ENCODE data around the gene BMPR1A.

BMPR1A gene

GRCh38 chr10:86773498-86773897, 17.1 kb downstream of the BMPR1A start:
- Histone ChIP-seq H3K27me3 (ENCODE audit: insufficient read depth, low read length) (no peaks in the 10 kb centered on the region), H3K27ac (ENCODE audit: low read depth, low read length) (no peak overlapping the region), H3K23ac (ENCODE audit: low read length) (no peak overlapping the region), H2AK5ac (ENCODE audit: low read length) (no peak overlapping the region), H3K4ac (ENCODE audit: low read depth, low read length) (no peak overlapping the region), H3K9me3 (ENCODE audit: insufficient read depth, low read depth, low read length) (no peaks in the 10 kb centered on the region), H2AFZ (ENCODE audit: insufficient read depth, low read length, poor library complexity) (no peak overlapping the region), H4K12ac (ENCODE audit: low read depth, low read length) (no peak overlapping the region), H2BK12ac (ENCODE audit: low read length) (no peak overlapping the region), H4K91ac (ENCODE audit: low read depth, low read length) (no peak overlapping the region), H3K36me3 (ENCODE audit: control insufficient read depth in 1 of 2, insufficient read depth in 2 of 2, low read length in 2 of 2) (no peaks in the 10 kb centered on the region), H3K79me2 (ENCODE audit: control insufficient read depth, insufficient read depth, low read length, poor library complexity) (peaks cover 11% of the 10 kb centered on the region), H3K18ac (ENCODE audit: low read length) (no peak overlapping the region), H3K4me1 (ENCODE audit: control insufficient read depth in 1 of 2, insufficient read depth in 2 of 2, low read length in 2 of 2) (peaks cover 4 to 13% of the 10 kb centered on the region in 2 experiments), H2BK120ac (ENCODE audit: insufficient read depth, low read length, poor library complexity) (no peak overlapping the region), H3K14ac (ENCODE audit: low read length) (no peak overlapping the region), H3K4me3 (ENCODE audit: low read depth, low read length) (no peak overlapping the region), H2BK5ac (ENCODE audit: low read depth, low read length, poor library complexity) (no peak overlapping the region), H3K4me2 (ENCODE audit: low read length) (no peak overlapping the region), H3K9ac (ENCODE audit: low read length) (no peak overlapping the region), H4K8ac (ENCODE audit: low read depth, low read length) (no peak overlapping the region), H3K79me1 (ENCODE audit: low read length) (no peaks in the 10 kb centered on the region)
- no peak for DNase-seq
- no CpG with 5 or more reads among the region's 6 CpGs for WGBS (ENCODE audit: extremely low coverage, insufficient coverage, insufficient read length)

- no peaks in the 10 kb centered on the region for H3K27me3 ChIP-seq (ENCODE audit: insufficient read depth, low read length)
- H2AK5ac ChIP-seq (ENCODE audit: low read length), result no peak overlapping the region
- peaks cover 11% of the 10 kb centered on the region for H3K79me2 ChIP-seq (ENCODE audit: control insufficient read depth, insufficient read depth, low read length, poor library complexity)
- DNase-seq, result peak in 1 of 2 donors; percentile 2
- H3K14ac ChIP-seq (ENCODE audit: low read length), result no peak overlapping the region
- H2BK5ac ChIP-seq (ENCODE audit: low read depth, low read length, poor library complexity), result no peak overlapping the region
- H3K4ac ChIP-seq (ENCODE audit: low read depth, low read length), result peak overlapping the region; percentile 86
- H3K79me1 ChIP-seq (ENCODE audit: low read length), result no peaks in the 10 kb centered on the region
- peaks cover 3 to 5% of the 10 kb centered on the region in 2 experiments for H3K36me3 ChIP-seq (ENCODE audit: control insufficient read depth in 1 of 2, insufficient read depth in 2 of 2, low read length in 2 of 2)
- no peak overlapping the region for H2BK120ac ChIP-seq (ENCODE audit: insufficient read depth, low read length, poor library complexity)
- H2AFZ ChIP-seq (ENCODE audit: insufficient read depth, low read length, poor library complexity), result no peak overlapping the region
- H3K4me1 ChIP-seq (ENCODE audit: control insufficient read depth in 1 of 2, insufficient read depth in 2 of 2, low read length in 2 of 2), result peaks cover 2 to 7% of the 10 kb centered on the region in 2 experiments
- peak overlapping the region; percentile 60 for H4K8ac ChIP-seq (ENCODE audit: low read depth, low read length)
- no peak overlapping the region for H4K91ac ChIP-seq (ENCODE audit: low read depth, low read length)
- no CpG with 5 or more reads among the region's 6 CpGs for WGBS (ENCODE audit: extremely low coverage, insufficient coverage, insufficient read length)
- H4K12ac ChIP-seq (ENCODE audit: low read depth, low read length), result no peak overlapping the region
- H3K9me3 ChIP-seq (ENCODE audit: insufficient read depth, low read depth, low read length), result no peaks in the 10 kb centered on the region
- no peak overlapping the region for H3K9ac ChIP-seq (ENCODE audit: low read length)
- H3K18ac ChIP-seq (ENCODE audit: low read length), result peak overlapping the region; percentile 59
- no peak overlapping the region for H3K4me3 ChIP-seq (ENCODE audit: low read depth, low read length)
- H3K27ac ChIP-seq (ENCODE audit: low read depth, low read length), result peak overlapping the region; percentile 26
- no peak overlapping the region for H3K4me2 ChIP-seq (ENCODE audit: low read length)
- H2BK12ac ChIP-seq (ENCODE audit: low read length), result peak overlapping the region; percentile 76
- H3K23ac ChIP-seq (ENCODE audit: low read length), result no peak overlapping the region
Observed at GRCh38 chr10:86775056-86775869, 18.8 kb downstream of the BMPR1A start.

GRCh38 chr10:86775870-86776180, 19.4 kb downstream of the BMPR1A start:
- H4K12ac ChIP-seq (ENCODE audit: low read depth, low read length), result no peak overlapping the region
- H4K8ac ChIP-seq (ENCODE audit: low read depth, low read length), result peak overlapping the region; percentile 60
- peak overlapping the region; percentile 59 for H3K18ac ChIP-seq (ENCODE audit: low read length)
- no peak overlapping the region for H2AFZ ChIP-seq (ENCODE audit: insufficient read depth, low read length, poor library complexity)
- peaks cover 11% of the 10 kb centered on the region for H3K79me2 ChIP-seq (ENCODE audit: control insufficient read depth, insufficient read depth, low read length, poor library complexity)
- peaks cover 3 to 5% of the 10 kb centered on the region in 2 experiments for H3K36me3 ChIP-seq (ENCODE audit: control insufficient read depth in 1 of 2, insufficient read depth in 2 of 2, low read length in 2 of 2)
- no peak overlapping the region for H3K4me3 ChIP-seq (ENCODE audit: low read depth, low read length)
- H2BK120ac ChIP-seq (ENCODE audit: insufficient read depth, low read length, poor library complexity), result no peak overlapping the region
- no peak overlapping the region for H3K9ac ChIP-seq (ENCODE audit: low read length)
- no CpG with 5 or more reads among the region's 3 CpGs for WGBS (ENCODE audit: extremely low coverage, insufficient coverage, insufficient read length)
- H3K9me3 ChIP-seq (ENCODE audit: insufficient read depth, low read depth, low read length), result no peaks in the 10 kb centered on the region
- peak overlapping the region; percentile 76 for H2BK12ac ChIP-seq (ENCODE audit: low read length)
- no peak overlapping the region for H3K23ac ChIP-seq (ENCODE audit: low read length)
- no peak overlapping the region for H3K4me2 ChIP-seq (ENCODE audit: low read length)
- no peak overlapping the region for H3K27ac ChIP-seq (ENCODE audit: low read depth, low read length)
- no peak for DNase-seq
- no peaks in the 10 kb centered on the region for H3K79me1 ChIP-seq (ENCODE audit: low read length)
- no peak overlapping the region for H2BK5ac ChIP-seq (ENCODE audit: low read depth, low read length, poor library complexity)
- peaks cover 2 to 6% of the 10 kb centered on the region in 2 experiments for H3K4me1 ChIP-seq (ENCODE audit: control insufficient read depth in 1 of 2, insufficient read depth in 2 of 2, low read length in 2 of 2)
- no peak overlapping the region for H4K91ac ChIP-seq (ENCODE audit: low read depth, low read length)
- no peak overlapping the region for H2AK5ac ChIP-seq (ENCODE audit: low read length)
- H3K14ac ChIP-seq (ENCODE audit: low read length), result no peak overlapping the region
- no peaks in the 10 kb centered on the region for H3K27me3 ChIP-seq (ENCODE audit: insufficient read depth, low read length)
- H3K4ac ChIP-seq (ENCODE audit: low read depth, low read length), result peak overlapping the region; percentile 86

- peak overlapping the region; percentile 38 for H4K8ac ChIP-seq (ENCODE audit: low read depth, low read length)
- no peaks in the 10 kb centered on the region for H3K79me1 ChIP-seq (ENCODE audit: low read length)
- no peaks in the 10 kb centered on the region for H3K27me3 ChIP-seq (ENCODE audit: insufficient read depth, low read length)
- DNase-seq, result peak in 1 of 2 donors; percentile 11
- WGBS (ENCODE audit: extremely low coverage, insufficient coverage, insufficient read length), result no CpG with 5 or more reads among the region's 5 CpGs
- no peak overlapping the region for H3K23ac ChIP-seq (ENCODE audit: low read length)
- no peak overlapping the region for H2BK5ac ChIP-seq (ENCODE audit: low read depth, low read length, poor library complexity)
- H3K18ac ChIP-seq (ENCODE audit: low read length), result no peak overlapping the region
- no peak overlapping the region for H3K4me2 ChIP-seq (ENCODE audit: low read length)
- no peak overlapping the region for H2AFZ ChIP-seq (ENCODE audit: insufficient read depth, low read length, poor library complexity)
- H3K27ac ChIP-seq (ENCODE audit: low read depth, low read length), result no peak overlapping the region
- H2BK120ac ChIP-seq (ENCODE audit: insufficient read depth, low read length, poor library complexity), result no peak overlapping the region
- H3K14ac ChIP-seq (ENCODE audit: low read length), result no peak overlapping the region
- H3K79me2 ChIP-seq (ENCODE audit: control insufficient read depth, insufficient read depth, low read length, poor library complexity), result peaks cover 14% of the 10 kb centered on the region
- H3K36me3 ChIP-seq (ENCODE audit: control insufficient read depth in 1 of 2, insufficient read depth in 2 of 2, low read length in 2 of 2), result peaks cover 3 to 5% of the 10 kb centered on the region in 2 experiments
- no peak overlapping the region for H4K91ac ChIP-seq (ENCODE audit: low read depth, low read length)
- peak overlapping the region; percentile 86 for H3K4ac ChIP-seq (ENCODE audit: low read depth, low read length)
- H3K4me1 ChIP-seq (ENCODE audit: control insufficient read depth in 1 of 2, insufficient read depth in 2 of 2, low read length in 2 of 2), result peaks cover 2 to 6% of the 10 kb centered on the region in 2 experiments
- no peak overlapping the region for H3K4me3 ChIP-seq (ENCODE audit: low read depth, low read length)
- H3K9ac ChIP-seq (ENCODE audit: low read length), result no peak overlapping the region
- no peak overlapping the region for H2AK5ac ChIP-seq (ENCODE audit: low read length)
- H3K9me3 ChIP-seq (ENCODE audit: insufficient read depth, low read depth, low read length), result no peaks in the 10 kb centered on the region
- H2BK12ac ChIP-seq (ENCODE audit: low read length), result no peak overlapping the region
- no peak overlapping the region for H4K12ac ChIP-seq (ENCODE audit: low read depth, low read length)
Observed at GRCh38 chr10:86779220-86780017, 23.0 kb downstream of the BMPR1A start.

Measured in trophoblast cell (in vitro differentiated cells and primary cell).